Activated gamma-delta T cell treated with anti-CD3 and anti-CD28 coated beads, Interleukin-2, amount 50 U/mL, for 16 hours (primary cell): ENCODE data around the gene CTAGE15.
"Not testable (repeated sequence)": the region's sequence is repeated elsewhere in the genome, so short reads cannot be mapped to it uniquely, and the experiment has no call there.

Experiments used
- DNase-seq: peaks from one replicate; pipeline ENCODE4 v3.0.0-alpha.2; 2020; ENCODE audit warnings: low read depth

The CTAGE15 gene

DNA sequence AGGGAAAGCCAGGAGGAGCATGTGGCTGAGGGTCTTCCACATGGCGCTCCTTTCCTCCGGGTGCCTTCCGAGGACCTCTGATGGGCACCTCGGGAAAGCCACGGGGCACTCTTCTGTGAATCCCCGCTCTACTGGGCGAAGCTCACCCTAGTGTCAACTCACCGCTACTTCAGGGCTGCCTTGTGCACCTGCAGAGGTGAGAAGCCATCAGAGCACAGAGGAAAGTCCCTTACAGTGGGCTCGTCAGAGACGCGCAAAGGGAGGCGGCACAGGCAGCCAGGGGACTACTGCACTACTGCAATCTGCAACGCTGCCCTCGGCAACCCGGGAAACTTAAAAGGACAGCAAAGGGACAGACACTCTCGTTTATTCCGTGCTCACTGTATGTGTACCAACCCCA lies 50.5 kb downstream of the CTAGE15 start:
- DNase-seq: not testable (repeated sequence)
